H9 (cell line): Measurements from ENCODE around the gene DIAPH3. TPM values are rescaled to one million over a fixed set of nuclear protein-coding genes. Genes with fewer than 3 reads are reported as not detected.

ENCODE experiments used
- DNase-seq: peaks from one replicate; pipeline ENCODE4 v3.0.0-alpha.2; 2017
- H2AFZ ChIP-seq: one replicate; pipeline ENCODE4 v1.6.1; 2013; ENCODE audit warnings: mild to moderate bottlenecking, low read length, control low read depth, moderate library complexity
- H2AK5ac ChIP-seq: 2 replicates; pipeline ENCODE4 v1.6.1; 2013; ENCODE audit warnings: low read length, control low read depth, mixed read lengths; ENCODE audit not compliant: insufficient read length
- H2BK120ac ChIP-seq: one replicate; pipeline ENCODE4 v1.6.1; 2013; ENCODE audit warnings: low read depth, mild to moderate bottlenecking, low read length, control low read depth, inconsistent platforms; ENCODE audit not compliant: poor library complexity, severe bottlenecking
- H2BK12ac ChIP-seq: 2 replicates; pipeline ENCODE4 v1.6.1; 2013; ENCODE audit warnings: low read length, control low read depth, mixed read lengths, low read depth; ENCODE audit not compliant: insufficient read length
- H2BK15ac ChIP-seq: 2 replicates; pipeline ENCODE4 v1.6.1; 2013; ENCODE audit warnings: low read depth, low read length, control low read depth
- H2BK20ac ChIP-seq: one replicate; pipeline ENCODE4 v1.6.1; 2013; ENCODE audit warnings: low read depth, mild to moderate bottlenecking, low read length, control low read depth, inconsistent platforms; ENCODE audit not compliant: poor library complexity, severe bottlenecking
- H2BK5ac ChIP-seq: 2 replicates; pipeline ENCODE4 v1.6.1; 2013; ENCODE audit warnings: low read length, control low read depth, mixed read lengths; ENCODE audit not compliant: insufficient read length
- H3K14ac ChIP-seq: 2 replicates; pipeline ENCODE4 v1.6.1; 2013; ENCODE audit warnings: low read length, control low read depth; ENCODE audit not compliant: insufficient read depth
- H3K18ac ChIP-seq: 2 replicates; pipeline ENCODE4 v1.6.1; 2013; ENCODE audit warnings: low read depth, mild to moderate bottlenecking, mixed read lengths, low read length, control low read depth; ENCODE audit not compliant: insufficient read length
- H3K23ac ChIP-seq: 2 replicates; pipeline ENCODE4 v1.6.1; 2013; ENCODE audit warnings: low read length, control low read depth, mixed read lengths, low read depth; ENCODE audit not compliant: insufficient read length
- H3K23me2 ChIP-seq: 2 replicates; pipeline ENCODE4 v1.6.1; 2013; ENCODE audit warnings: low read depth, mild to moderate bottlenecking, mixed read lengths, low read length, control low read depth; ENCODE audit not compliant: insufficient read length, poor library complexity, severe bottlenecking
- H3K27ac ChIP-seq: 2 replicates; pipeline ENCODE4 v1.5.1; 2013; ENCODE audit warnings: low read length, control low read depth, mixed read lengths, low read depth; ENCODE audit not compliant: insufficient read length
- H3K27me3 ChIP-seq: 2 replicates; pipeline ENCODE4 v1.6.1; 2013; ENCODE audit warnings: low read length, control low read depth, inconsistent platforms; ENCODE audit not compliant: insufficient read depth
- H3K4ac ChIP-seq: 2 replicates; pipeline ENCODE4 v1.6.1; 2013; ENCODE audit warnings: low read depth, mild to moderate bottlenecking, control low read depth, inconsistent platforms, low read length, moderate library complexity
- H3K4me1 ChIP-seq: 2 replicates; pipeline ENCODE4 v1.6.1; 2013; ENCODE audit warnings: low read length, control low read depth, inconsistent platforms; ENCODE audit not compliant: insufficient read depth
- H3K4me2 ChIP-seq: 2 replicates; pipeline ENCODE4 v1.6.1; 2013; ENCODE audit warnings: low read length, control low read depth, mixed read lengths; ENCODE audit not compliant: insufficient read length, insufficient read depth
- H3K56ac ChIP-seq: 2 replicates; pipeline ENCODE4 v1.6.1; 2013; ENCODE audit warnings: low read depth, mild to moderate bottlenecking, mixed read lengths, low read length, control low read depth; ENCODE audit not compliant: insufficient read length
- H3K79me1 ChIP-seq: 2 replicates; pipeline ENCODE4 v1.6.1; 2013; ENCODE audit warnings: low read depth, mild to moderate bottlenecking, moderate library complexity, low read length, control low read depth, inconsistent platforms; ENCODE audit not compliant: insufficient read depth, poor library complexity, severe bottlenecking
- H3K79me2 ChIP-seq: 2 replicates; pipeline ENCODE4 v1.6.1; 2013; ENCODE audit warnings: low read length, control low read depth, inconsistent platforms; ENCODE audit not compliant: insufficient read depth
- H3K9ac ChIP-seq: 2 replicates; pipeline ENCODE4 v1.6.1; 2013; ENCODE audit warnings: low read length, control low read depth, mixed read lengths; ENCODE audit not compliant: insufficient read length; ENCODE audit errors: extremely low read depth
- H3K9me3 ChIP-seq: one replicate; pipeline ENCODE4 v1.6.1; 2013; ENCODE audit warnings: low read depth, low read length, inconsistent platforms; ENCODE audit not compliant: control insufficient read depth
- H3T11ph ChIP-seq: one replicate; pipeline ENCODE4 v1.6.1; 2013; ENCODE audit warnings: mild to moderate bottlenecking, low read length, control low read depth, inconsistent platforms
- H4K20me1 ChIP-seq: one replicate; pipeline ENCODE4 v1.6.1; 2013; ENCODE audit not compliant: control insufficient read depth, insufficient read length, insufficient read depth
- H4K5ac ChIP-seq: 2 replicates; pipeline ENCODE4 v1.6.1; 2013; ENCODE audit warnings: low read depth, mild to moderate bottlenecking, mixed read lengths, low read length, control low read depth; ENCODE audit not compliant: insufficient read length
- H4K8ac ChIP-seq: replicated peaks from 2 replicates; pipeline ENCODE4 v1.6.1; 2013; ENCODE audit warnings: low read length, control low read depth, mixed read lengths, low read depth; ENCODE audit not compliant: insufficient read length
- H4K91ac ChIP-seq: 2 replicates; pipeline ENCODE4 v1.6.1; 2013; ENCODE audit warnings: low read depth, mild to moderate bottlenecking, moderate library complexity, mixed read lengths, low read length, control low read depth; ENCODE audit not compliant: insufficient read length
- H3K27ac Mint-ChIP-seq, 3 experiments: 2 replicates in 2 of 3; 3 replicates in 1 of 3; pipeline ENCODE4 v1.8.0; 2020 to 2021; ENCODE audit warnings: mixed read lengths in 3 of 3, mild to moderate bottlenecking in 1 of 3, moderate library complexity in 1 of 3
- H3K27me3 Mint-ChIP-seq: 2 replicates; pipeline ENCODE4 v1.8.0; 2021; ENCODE audit warnings: low read depth, mild to moderate bottlenecking, moderate library complexity, mixed read lengths
- H3K36me3 Mint-ChIP-seq, 3 experiments: 2 replicates in 2 of 3; 3 replicates in 1 of 3; pipeline ENCODE4 v1.8.0; 2020 to 2021; ENCODE audit warnings: low read depth in 3 of 3, mixed read lengths in 3 of 3; ENCODE audit not compliant: insufficient read depth in 1 of 3
- H3K4me1 Mint-ChIP-seq, 2 experiments: 2 replicates each; pipeline ENCODE4 v1.8.0; 2020; ENCODE audit warnings: mixed read lengths in 2 of 2
- H3K4me3 Mint-ChIP-seq, 2 experiments: 2 replicates in 1 of 2; 3 replicates in 1 of 2; pipeline ENCODE4 v1.8.0; 2020 to 2021; ENCODE audit warnings: mild to moderate bottlenecking in 2 of 2, mixed read lengths in 2 of 2, moderate library complexity in 1 of 2
- H3K9me3 Mint-ChIP-seq, 2 experiments: 2 replicates in 1 of 2; 3 replicates in 1 of 2; pipeline ENCODE4 v1.8.0; 2020; ENCODE audit warnings: mild to moderate bottlenecking in 2 of 2, mixed read lengths in 2 of 2, moderate library complexity in 1 of 2
- CTCF ChIP-seq: fragments of 200-600 bp; sonication (generic); conservative IDR thresholded peaks from 3 replicates; pipeline ENCODE4 v1.8.0; 2021; ENCODE audit warnings: antibody characterized with exemption, mild to moderate bottlenecking
- WGBS: extraction: QIAGEN DNeasy Blood & Tissue Kit; methylation state at CpG from one replicate; pipeline ENCODE4 v1.1.7; 2013; ENCODE audit warnings: missing lambda C conversion rate, low lambda C conversion rate, mixed read lengths; ENCODE audit not compliant: insufficient read length; ENCODE audit errors: extremely low coverage; 5-methylcytosine and 5-hydroxymethylcytosine counted together
- total RNA-seq: library from RNA; stranded (reverse); gene quantifications from 2 replicates; pipeline ENCODE4 v1.2.1, GENCODE V29; 2021

DIAPH3 gene
- total RNA-seq, 1 experiment from 2014 or later, result 23.1 TPM

- H4K91ac ChIP-seq, result no peak overlapping the region
- no peak overlapping the region for H3K18ac ChIP-seq
- no peaks in the 10 kb centered on the region for H3K79me2 ChIP-seq
- no peaks in the 10 kb centered on the region for H3K79me1 ChIP-seq
- H2BK12ac ChIP-seq, result no peak overlapping the region
- H2AK5ac ChIP-seq, result no peak overlapping the region
- H3K27ac ChIP-seq, result no peak overlapping the region
- no peak overlapping the region for H3K4ac ChIP-seq
- H3T11ph ChIP-seq, result no peak overlapping the region
- no peaks in the 10 kb centered on the region for H3K27me3 ChIP-seq
- TF ChIP-seq CTCF, result no peak
- Mint-ChIP-seq H3K27ac (no peak overlapping the region), H3K36me3 (no peaks in the 10 kb centered on the region), H3K4me3 (no peak overlapping the region), H3K4me1 (peaks cover 0 to 3% of the 10 kb centered on the region in 2 experiments; a peak in 2 of 4 replicates), H3K27me3 (no peaks in the 10 kb centered on the region), H3K9me3 (no peaks in the 10 kb centered on the region)
- H2BK20ac ChIP-seq, result no peak overlapping the region
- no peak overlapping the region for H3K4me2 ChIP-seq
- H3K23me2 ChIP-seq, result no peaks in the 10 kb centered on the region
- H3K9me3 ChIP-seq, result no peaks in the 10 kb centered on the region
- no peak overlapping the region for H3K23ac ChIP-seq
- no peak overlapping the region for H2BK120ac ChIP-seq
- no CpG with 5 or more reads among the region's 5 CpGs for WGBS
- no peak overlapping the region for H2BK5ac ChIP-seq
- H4K5ac ChIP-seq, result no peak overlapping the region
- no peak overlapping the region for H4K8ac ChIP-seq
- no peak overlapping the region for H2AFZ ChIP-seq
- no peak overlapping the region for H2BK15ac ChIP-seq
- no peaks in the 10 kb centered on the region for H4K20me1 ChIP-seq
- DNase-seq, result no peak
- H3K14ac ChIP-seq, result no peak overlapping the region
- no peak overlapping the region for H3K56ac ChIP-seq
- no peak overlapping the region for H3K9ac ChIP-seq
- H3K4me1 ChIP-seq, result no peaks in the 10 kb centered on the region
Observed at GRCh38 chr13:60175571-60175970, 11.8 kb upstream of the DIAPH3 start.
